ENCODE measurements around the gene FHAD1. TPM values are rescaled to one million over a fixed set of nuclear protein-coding genes. Genes with fewer than 3 reads are reported as not detected.
"Not testable (repeated sequence)": the region's sequence is repeated elsewhere in the genome, so short reads cannot be mapped to it uniquely, and the experiment has no call there.

FHAD1 gene
- polyA plus RNA-seq, 3 donors: 2.4 to 3.6 (median 3.2) TPM

- no peak for DNase-seq (ENCODE audit: low read depth in 3 of 3, low spot score in 2 of 3)
Observed at GRCh38 chr1:15388201-15388880, 141.3 kb downstream of the FHAD1 start.

- DNase-seq (ENCODE audit: low read depth in 3 of 3, low spot score in 2 of 3): not testable (repeated sequence)
Observed at GRCh38 chr1:15389828-15390227, 142.8 kb downstream of the FHAD1 start.

DNA sequence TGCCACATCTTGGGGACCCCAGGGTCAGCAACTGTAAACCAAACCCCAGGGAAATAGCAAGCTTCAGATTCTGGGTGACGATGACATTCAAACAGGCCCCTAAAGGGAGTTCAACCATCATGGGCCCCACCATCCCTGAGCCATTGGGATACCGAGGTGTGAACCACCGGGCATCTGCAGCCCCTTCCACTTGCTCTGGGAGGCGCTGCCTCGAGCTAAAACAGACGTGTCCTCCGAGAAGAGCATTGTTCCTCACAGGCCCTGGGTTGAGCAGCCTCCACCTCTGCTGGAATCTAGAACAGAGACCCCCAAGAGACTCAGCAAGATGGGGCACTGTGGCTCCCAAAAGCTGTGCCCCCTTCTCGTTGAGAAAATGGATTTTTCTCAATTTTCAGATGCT, 143.6 kb downstream of the FHAD1 start:
- DNase-seq (ENCODE audit: low read depth in 3 of 3, low spot score in 2 of 3): no peak

- no peak for DNase-seq (ENCODE audit: low read depth in 3 of 3, low spot score in 2 of 3)
Observed at GRCh38 chr1:15391366-15391765, 144.3 kb downstream of the FHAD1 start.

DNA sequence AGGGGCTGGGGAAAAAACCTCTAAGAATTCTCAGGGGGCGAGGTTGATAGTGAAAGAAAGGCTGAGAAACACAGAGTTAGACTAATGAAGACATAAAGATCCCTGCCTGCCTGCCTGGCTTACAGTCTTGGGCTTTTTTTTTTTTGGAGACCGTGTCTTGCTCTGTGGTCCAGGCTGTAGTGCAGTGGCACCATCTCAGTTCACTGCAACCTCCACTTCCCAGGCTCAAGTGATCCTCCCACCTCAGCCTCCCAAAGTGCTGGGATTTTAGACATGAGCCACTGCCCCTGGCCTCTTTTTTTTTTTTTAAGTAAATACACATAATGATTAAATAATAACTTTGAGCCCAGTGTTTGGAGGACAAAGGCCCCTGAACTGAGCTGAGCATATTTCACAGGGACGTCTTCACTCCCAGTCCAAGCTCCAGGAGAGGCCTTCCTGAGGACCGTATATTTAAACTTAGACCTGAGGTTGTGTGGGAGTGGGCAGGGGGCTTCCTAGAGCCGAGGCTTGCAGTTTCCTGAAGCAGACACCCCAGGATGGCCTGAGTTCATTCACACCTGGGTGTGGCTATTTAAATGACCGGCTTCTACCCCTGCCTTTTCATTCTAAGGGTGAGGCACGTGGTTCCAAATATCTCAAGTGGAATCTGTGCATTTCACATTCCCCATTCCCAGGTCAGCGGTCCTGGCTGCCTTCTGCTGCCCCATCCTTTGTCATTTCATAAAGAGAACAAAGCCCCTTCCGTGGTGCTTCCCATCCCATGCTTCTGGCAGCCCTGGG, 146.6 kb downstream of the FHAD1 start:
- no peak for DNase-seq (ENCODE audit: low read depth in 3 of 3, low spot score in 2 of 3)

GRCh38 chr1:15394258-15394690, 147.3 kb downstream of the FHAD1 start:
- DNase-seq (ENCODE audit: low read depth in 3 of 3, low spot score in 2 of 3): no peak

DNA sequence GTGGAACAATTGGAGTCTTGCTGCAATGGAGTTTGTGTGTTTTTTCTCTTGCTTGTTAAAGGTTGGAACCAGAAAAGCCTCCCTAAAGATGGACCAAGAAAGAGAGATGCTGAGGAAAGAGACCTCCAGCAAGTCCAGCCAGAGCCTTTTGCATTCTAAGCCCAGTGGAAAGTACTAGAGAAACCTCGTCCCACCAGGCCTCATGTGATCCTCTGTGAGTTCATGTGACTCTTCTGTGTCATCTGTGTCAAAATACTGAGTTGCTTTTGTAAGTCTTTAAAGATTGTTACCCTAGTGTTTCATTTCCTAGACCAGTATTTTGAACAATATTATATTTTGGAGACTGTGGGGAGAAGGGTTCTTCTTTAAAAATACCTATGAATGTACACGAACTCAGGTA, 150.2 kb downstream of the FHAD1 start:
- DNase-seq (ENCODE audit: low read depth in 3 of 3, low spot score in 2 of 3): no peak

GRCh38 chr1:15399710-15400109, 152.7 kb downstream of the FHAD1 start:
- DNase-seq (ENCODE audit: low read depth in 3 of 3, low spot score in 2 of 3): no peak

GRCh38 chr1:15400627-15401026, 153.6 kb downstream of the FHAD1 start:
- DNase-seq (ENCODE audit: low read depth in 3 of 3, low spot score in 2 of 3): no peak

GRCh38 chr1:15401391-15402055, 154.5 kb downstream of the FHAD1 start:
- DNase-seq (ENCODE audit: low read depth in 3 of 3, low spot score in 2 of 3): no peak

DNA sequence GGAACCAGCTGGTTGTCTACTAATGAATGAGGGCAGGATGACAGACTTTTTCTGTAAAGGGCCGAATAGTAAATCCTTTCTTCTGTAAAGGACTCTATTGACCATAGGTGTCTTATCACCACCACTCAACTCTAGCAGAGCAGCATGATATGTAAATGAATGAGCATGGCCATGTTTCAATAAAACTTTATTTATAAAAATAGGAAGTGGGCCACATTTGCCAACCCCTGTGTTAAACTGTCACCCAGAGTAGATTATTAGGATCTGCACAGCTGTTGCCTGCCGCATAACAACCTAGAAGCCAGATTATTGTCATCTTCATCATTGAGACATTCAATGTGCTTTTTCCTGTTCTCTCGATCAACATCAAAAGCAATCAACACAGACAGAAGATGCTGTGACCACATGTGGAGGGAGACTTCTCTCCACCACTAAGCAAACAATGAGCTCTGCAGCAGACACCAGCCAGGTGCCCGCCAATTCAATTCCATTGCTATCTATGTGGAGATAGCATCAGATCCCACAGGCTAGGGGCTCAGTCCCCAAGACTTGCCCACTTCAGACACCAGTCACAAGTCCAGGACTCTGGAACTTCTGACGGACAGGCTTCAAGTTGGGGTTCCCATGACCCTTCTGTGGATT, 155.9 kb downstream of the FHAD1 start:
- DNase-seq (ENCODE audit: low read depth in 3 of 3, low spot score in 2 of 3): no peak

DNA sequence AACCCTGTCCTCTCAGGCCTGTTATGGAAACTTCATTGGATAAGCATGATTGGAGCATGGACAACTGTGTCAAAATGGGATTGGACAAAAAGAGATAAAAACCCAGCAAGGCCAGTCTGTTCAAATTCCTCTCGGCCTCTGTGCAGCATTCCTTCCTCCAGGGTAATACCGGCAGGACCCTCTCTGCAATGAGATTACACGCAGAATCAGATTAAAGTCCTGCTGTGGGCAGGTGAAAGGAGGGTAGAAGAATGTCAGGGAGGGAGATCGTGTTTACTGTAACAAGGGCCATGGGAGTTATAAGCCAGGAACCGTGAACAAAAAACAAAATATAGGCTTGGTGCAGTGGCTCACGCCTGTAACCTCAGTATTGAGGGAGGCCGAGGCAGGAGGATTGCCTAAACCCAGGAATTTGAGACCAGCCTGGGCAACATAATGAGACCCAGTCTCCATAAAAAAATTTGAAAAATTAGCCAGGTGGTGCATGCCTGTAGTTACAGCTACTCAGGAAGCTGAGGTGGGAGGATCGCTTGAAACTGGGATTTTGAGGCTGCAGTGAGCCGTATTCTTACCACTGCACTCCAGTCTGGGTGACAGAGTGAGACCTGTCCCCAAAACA, 157.0 kb downstream of the FHAD1 start:
- no peak for DNase-seq (ENCODE audit: low read depth in 3 of 3, low spot score in 2 of 3)

- no peak for DNase-seq (ENCODE audit: low read depth in 3 of 3, low spot score in 2 of 3)
Observed at GRCh38 chr1:15405106-15405850, 158.3 kb downstream of the FHAD1 start.

GRCh38 chr1:15406614-15407559, 159.9 kb downstream of the FHAD1 start:
- DNase-seq (ENCODE audit: low read depth in 3 of 3, low spot score in 2 of 3): no peak

DNA sequence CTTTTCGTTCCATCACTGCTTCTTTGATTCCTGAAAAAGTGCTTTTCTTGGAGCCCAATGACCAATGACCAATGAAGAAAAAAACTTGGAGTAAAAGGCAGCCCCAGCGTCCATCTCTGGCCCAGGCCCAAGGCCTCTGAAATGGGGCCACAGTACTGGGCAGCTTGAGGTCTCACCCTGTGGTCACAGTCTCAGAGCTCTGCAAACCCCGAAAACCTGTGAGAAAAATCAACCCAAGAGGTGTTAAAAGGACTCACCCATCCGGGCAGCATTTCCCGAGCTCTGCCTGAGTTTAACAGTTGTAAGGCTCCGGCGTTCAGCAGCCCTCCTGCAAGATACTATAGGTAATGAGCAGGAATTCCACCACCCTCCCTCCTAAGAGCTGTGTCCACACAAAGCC, 160.6 kb downstream of the FHAD1 start:
- DNase-seq (ENCODE audit: low read depth in 3 of 3, low spot score in 2 of 3): no peak

- no peak for DNase-seq (ENCODE audit: low read depth in 3 of 3, low spot score in 2 of 3)
Observed at GRCh38 chr1:15408890-15409387, 161.9 kb downstream of the FHAD1 start.

DNA sequence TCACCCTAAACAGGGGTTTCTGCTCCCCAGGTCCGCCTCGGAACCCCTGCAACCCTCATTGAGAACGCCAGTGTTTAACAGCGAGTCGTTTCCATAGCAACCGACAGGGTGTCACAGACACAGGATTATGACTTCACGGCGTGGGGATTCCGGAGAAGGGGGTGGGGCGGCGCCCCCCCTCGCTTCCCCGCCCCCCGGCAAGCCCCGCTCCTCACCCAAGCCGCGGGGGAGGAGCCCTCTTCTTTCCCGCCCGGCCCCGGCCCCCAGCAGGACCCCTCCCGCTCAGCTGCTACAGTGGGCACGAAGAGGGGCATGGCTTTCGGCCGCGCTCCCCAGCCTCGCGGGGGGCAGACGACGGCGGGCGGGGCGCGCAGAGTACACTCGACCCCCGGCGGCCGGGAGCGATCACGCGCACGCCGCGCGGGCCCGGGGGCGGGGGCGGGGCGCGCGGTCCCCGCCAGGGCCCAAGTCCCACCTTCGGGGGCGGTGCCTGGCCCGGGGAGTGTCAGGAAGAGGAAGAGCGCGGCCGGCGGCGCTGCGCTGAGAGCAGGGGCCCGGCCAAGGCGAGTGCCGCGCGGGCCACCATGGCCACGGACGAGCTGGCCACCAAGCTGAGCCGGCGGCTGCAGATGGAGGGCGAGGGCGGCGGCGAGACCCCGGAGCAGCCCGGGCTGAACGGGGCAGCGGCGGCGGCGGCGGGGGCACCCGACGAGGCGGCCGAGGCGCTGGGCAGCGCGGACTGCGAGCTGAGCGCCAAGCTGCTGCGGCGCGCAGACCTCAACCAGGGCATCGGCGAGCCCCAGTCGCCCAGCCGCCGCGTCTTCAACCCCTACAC, 162.6 kb downstream of the FHAD1 start, which contains the start of gene EFHD2:
TSS of gene EFHD2 (plus strand) at position 501 of the 835 bp plus-strand sequence. CDS start at position 585, 84 bp downstream.
- DNase-seq (ENCODE audit: low read depth in 3 of 3, low spot score in 2 of 3): peak; percentile 67 to 80 (median 78)

Data from right renal cortex interstitium (tissue), 3 donors.